Measurements from ENCODE around the gene MARVELD1. TPM values are rescaled to one million over a fixed set of nuclear protein-coding genes. Genes with fewer than 3 reads are reported as not detected.
A peak's percentile ranks its signal among the peaks of the same experiment; 100 is the strongest.

MARVELD1 gene
- total RNA-seq: 25.4 and 29.5 TPM in 2 replicates
- polyA plus RNA-seq: 52.5 and 53.1 TPM in 2 replicates

DNA sequence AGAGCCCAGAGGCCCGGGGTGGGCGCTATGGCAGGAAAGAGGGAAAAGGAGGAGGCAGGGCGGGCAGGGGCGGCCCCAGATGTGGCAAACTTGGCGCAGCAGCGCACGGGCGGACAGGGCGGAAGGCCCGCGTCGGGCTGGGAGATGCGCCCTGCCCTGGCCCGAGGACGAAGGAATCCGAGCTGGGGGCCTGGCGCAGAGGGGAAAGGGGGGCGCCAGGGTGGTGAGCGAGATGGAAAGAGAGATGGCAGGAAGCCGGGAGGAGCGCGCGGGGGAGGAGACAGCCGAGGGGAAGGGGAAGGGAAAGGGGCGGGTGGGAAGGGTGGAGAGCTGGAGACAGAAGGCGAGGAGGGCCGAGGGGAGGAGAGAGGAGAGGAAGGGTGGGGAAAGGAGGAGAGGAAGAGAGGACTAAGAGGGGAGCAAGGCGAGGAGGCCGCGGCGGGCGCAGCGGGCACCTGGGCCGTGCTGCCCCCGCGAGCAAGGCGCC is at the start of gene MARVELD1:
Gene MARVELD1, plus strand, starts transcription at position 392 of the 487 bp plus-strand sequence. CDS start 147 bp downstream, outside the sequence.
- Histone ChIP-seq H3K27me3 (no peaks in the 10 kb centered on the region), H4K20me1 (ENCODE audit: insufficient read depth, poor library complexity, severe bottlenecking) (no peaks in the 10 kb centered on the region), H2AFZ (peak within 1 kb of the TSS; percentile 89), H3K9me3 (ENCODE audit: low read depth) (no peaks in the 10 kb centered on the region), H3K4me3 (peak within 1 kb of the TSS; percentile 76), H3K79me2 (peaks cover 28% of the 10 kb centered on the region), H3K9me2 (replicated peaks; ENCODE audit: insufficient read depth) (no peaks in the 10 kb centered on the region), H3K36me3 (replicated peaks; ENCODE audit: insufficient read depth, low read depth) (no peaks in the 10 kb centered on the region), H3K4me2 (peak within 1 kb of the TSS; percentile 87), H3K27ac (peak within 1 kb of the TSS; percentile 97), H3K4me1 (ENCODE audit: insufficient read depth) (peaks cover 29% of the 10 kb centered on the region)
- TF ChIP-seq, protein P1, sequence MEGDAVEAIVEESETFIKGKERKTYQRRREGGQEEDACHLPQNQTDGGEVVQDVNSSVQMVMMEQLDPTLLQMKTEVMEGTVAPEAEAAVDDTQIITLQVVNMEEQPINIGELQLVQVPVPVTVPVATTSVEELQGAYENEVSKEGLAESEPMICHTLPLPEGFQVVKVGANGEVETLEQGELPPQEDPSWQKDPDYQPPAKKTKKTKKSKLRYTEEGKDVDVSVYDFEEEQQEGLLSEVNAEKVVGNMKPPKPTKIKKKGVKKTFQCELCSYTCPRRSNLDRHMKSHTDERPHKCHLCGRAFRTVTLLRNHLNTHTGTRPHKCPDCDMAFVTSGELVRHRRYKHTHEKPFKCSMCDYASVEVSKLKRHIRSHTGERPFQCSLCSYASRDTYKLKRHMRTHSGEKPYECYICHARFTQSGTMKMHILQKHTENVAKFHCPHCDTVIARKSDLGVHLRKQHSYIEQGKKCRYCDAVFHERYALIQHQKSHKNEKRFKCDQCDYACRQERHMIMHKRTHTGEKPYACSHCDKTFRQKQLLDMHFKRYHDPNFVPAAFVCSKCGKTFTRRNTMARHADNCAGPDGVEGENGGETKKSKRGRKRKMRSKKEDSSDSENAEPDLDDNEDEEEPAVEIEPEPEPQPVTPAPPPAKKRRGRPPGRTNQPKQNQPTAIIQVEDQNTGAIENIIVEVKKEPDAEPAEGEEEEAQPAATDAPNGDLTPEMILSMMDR (IDR thresholded peaks at IDR 0.05; ENCODE audit: poor library complexity): no peak
- TF ChIP-seq EZH2 (IDR thresholded peaks at IDR 0.05; ENCODE audit: borderline replicate concordance): no peak
- TF ChIP-seq EZH2phosphoT487 (IDR thresholded peaks at IDR 0.05; ENCODE audit: low read depth, severe bottlenecking, unreplicated experiment): no peak
- peak; percentile 86 for DNase-seq (ENCODE audit: low spot score)
- WGBS (ENCODE audit: low lambda C conversion rate, missing lambda C conversion rate): 8% methylated on average over 13 of the region's 37 CpGs

DNA sequence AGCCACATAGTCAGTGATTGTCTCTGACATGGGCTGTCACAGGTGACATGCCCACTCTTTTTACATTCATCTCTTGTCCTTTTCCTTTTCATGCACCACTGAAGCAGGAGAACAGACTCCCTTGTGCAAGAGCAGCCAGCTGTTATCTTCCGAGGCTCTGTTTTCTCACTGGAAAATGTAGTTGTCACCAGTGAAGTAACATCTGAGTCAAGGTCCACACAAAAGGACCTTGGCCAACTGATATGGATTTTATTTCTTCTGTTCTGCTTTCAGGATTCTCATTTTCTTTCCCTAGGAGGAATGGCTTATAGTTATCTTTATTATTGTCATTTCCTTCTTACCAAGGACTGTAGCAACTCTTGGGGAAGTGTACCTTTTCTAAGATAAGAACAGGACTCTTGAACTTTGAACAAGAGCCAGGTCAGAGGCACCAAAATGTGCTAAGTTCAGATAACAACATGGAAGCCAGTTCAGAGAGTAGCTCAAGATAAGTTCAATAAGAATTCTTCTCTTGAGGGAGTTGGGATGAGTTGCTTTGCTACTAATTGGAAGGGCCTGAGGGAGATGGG is 49.2 kb upstream of the MARVELD1 start:
- H3K9me3 ChIP-seq (ENCODE audit: low read depth): no peaks in the 10 kb centered on the region
- H3K4me1 ChIP-seq (ENCODE audit: insufficient read depth): peaks cover 30% of the 10 kb centered on the region
- H3K9me2 ChIP-seq (replicated peaks; ENCODE audit: insufficient read depth): no peaks in the 10 kb centered on the region
- H3K4me2 ChIP-seq: peak overlapping the region; percentile 35
- peaks cover 9% of the 10 kb centered on the region for H3K79me2 ChIP-seq
- H2AFZ ChIP-seq: no peak overlapping the region
- H4K20me1 ChIP-seq (ENCODE audit: insufficient read depth, poor library complexity, severe bottlenecking): no peaks in the 10 kb centered on the region
- no peak for TF ChIP-seq EZH2phosphoT487 (IDR thresholded peaks at IDR 0.05; ENCODE audit: low read depth, severe bottlenecking, unreplicated experiment)
- no peak for TF ChIP-seq EZH2 (IDR thresholded peaks at IDR 0.05; ENCODE audit: borderline replicate concordance)
- TF ChIP-seq, protein P1 (IDR thresholded peaks at IDR 0.05; ENCODE audit: poor library complexity): no peak
- H3K36me3 ChIP-seq (replicated peaks; ENCODE audit: insufficient read depth, low read depth): no peaks in the 10 kb centered on the region
- no peak overlapping the region for H3K4me3 ChIP-seq
- DNase-seq (ENCODE audit: low spot score): peak; percentile 68
- peak overlapping the region; percentile 85 for H3K27ac ChIP-seq
- WGBS (ENCODE audit: low lambda C conversion rate, missing lambda C conversion rate): 59% methylated on average over 1 of the region's 1 CpG
- no peaks in the 10 kb centered on the region for H3K27me3 ChIP-seq

DNA sequence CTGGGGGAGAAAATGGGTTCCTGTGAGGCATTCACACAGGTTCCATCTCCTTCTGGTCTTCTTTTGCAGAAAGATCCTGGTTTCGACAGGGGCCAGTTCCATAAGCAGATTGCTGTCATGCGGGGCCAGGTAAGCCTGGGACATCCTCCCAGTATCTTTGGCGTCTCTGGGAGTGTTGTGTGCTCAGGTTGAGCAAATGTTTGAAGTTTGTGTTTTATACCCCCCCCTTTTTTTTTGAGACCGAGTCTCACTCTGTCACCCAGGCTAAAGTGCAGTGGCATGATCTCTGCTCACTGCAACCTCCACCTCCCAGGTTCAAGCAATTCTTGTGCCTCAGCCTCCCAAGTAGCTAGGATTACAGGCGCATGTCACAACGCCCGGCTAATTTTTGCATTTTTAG is 46.5 kb upstream of the MARVELD1 start:
- H4K20me1 ChIP-seq (ENCODE audit: insufficient read depth, poor library complexity, severe bottlenecking): no peaks in the 10 kb centered on the region
- TF ChIP-seq, protein P1 (IDR thresholded peaks at IDR 0.05; ENCODE audit: poor library complexity): no peak
- TF ChIP-seq EZH2phosphoT487 (IDR thresholded peaks at IDR 0.05; ENCODE audit: low read depth, severe bottlenecking, unreplicated experiment) (no peak), EZH2 (IDR thresholded peaks at IDR 0.05; ENCODE audit: borderline replicate concordance) (no peak)
- no peak overlapping the region for H3K4me3 ChIP-seq
- H3K79me2 ChIP-seq: peaks cover 7% of the 10 kb centered on the region
- no peaks in the 10 kb centered on the region for H3K36me3 ChIP-seq (replicated peaks; ENCODE audit: insufficient read depth, low read depth)
- DNase-seq (ENCODE audit: low spot score): no peak
- H3K4me1 ChIP-seq (ENCODE audit: insufficient read depth): peaks cover 30% of the 10 kb centered on the region
- WGBS (ENCODE audit: low lambda C conversion rate, missing lambda C conversion rate): 78% methylated on average over 7 of the region's 7 CpGs
- no peaks in the 10 kb centered on the region for H3K9me3 ChIP-seq (ENCODE audit: low read depth)
- no peaks in the 10 kb centered on the region for H3K27me3 ChIP-seq
- peak overlapping the region; percentile 85 for H3K27ac ChIP-seq
- no peak overlapping the region for H2AFZ ChIP-seq
- H3K4me2 ChIP-seq: no peak overlapping the region
- no peaks in the 10 kb centered on the region for H3K9me2 ChIP-seq (replicated peaks; ENCODE audit: insufficient read depth)

Measured in hepatocyte (in vitro differentiated cells).